Urinary bladder (tissue), 4 donors: ENCODE measurements around the gene SNX3. TPM values are rescaled to one million over a fixed set of nuclear protein-coding genes. Genes with fewer than 3 reads are reported as not detected.
"Not testable (repeated sequence)": the region's sequence is repeated elsewhere in the genome, so short reads cannot be mapped to it uniquely, and the experiment has no call there.

Experiments
- DNase-seq: peaks from one replicate; pipeline ENCODE4 v3.0.0-alpha.2; 2015; ENCODE audit errors: extremely low spot score
- H3K27ac ChIP-seq: one replicate; pipeline ENCODE4 v1.5.1; 2013; ENCODE audit warnings: low read depth, mild to moderate bottlenecking, moderate library complexity
- H3K36me3 ChIP-seq: one replicate; pipeline ENCODE4 v1.6.1; 2013; ENCODE audit warnings: mild to moderate bottlenecking, moderate library complexity; ENCODE audit not compliant: insufficient read depth
- H3K4me1 ChIP-seq: one replicate; pipeline ENCODE4 v1.6.1; 2013; ENCODE audit warnings: mild to moderate bottlenecking, moderate library complexity; ENCODE audit not compliant: insufficient read depth
- H3K4me3 ChIP-seq: one replicate; pipeline ENCODE4 v1.5.1; 2013; ENCODE audit warnings: low read depth, low read length
- WGBS: extraction: QIAGEN DNeasy Blood & Tissue Kit; methylation state at CpG from one replicate; pipeline ENCODE4 v1.1.7; 2013; 5-methylcytosine and 5-hydroxymethylcytosine counted together
- polyA plus RNA-seq: library from polyadenylated mRNA; stranded (reverse); fragments of 200-250 nt; gene quantifications from one replicate; pipeline ENCODE4 v1.2.3, GENCODE V29; 2013
- total RNA-seq: library from RNA; depleted of rRNA; stranded (reverse); fragments of >200 nt; gene quantifications from one replicate; pipeline ENCODE4 v1.2.3, GENCODE V29; 2014
- donor health status: healthy with polysubstance abuse.
- donor health status: healthy.

Gene SNX3
- 265 TPM for total RNA-seq
- polyA plus RNA-seq, result 250 TPM

- under 1% methylated on average over 83 of the region's 83 CpGs for WGBS
- Histone ChIP-seq H3K4me1 (peaks cover 2% of the 10 kb centered on the region), H3K36me3 (no peaks in the 10 kb centered on the region), H3K27ac (peak within 1 kb of the TSS; percentile 97), H3K4me3 (peak within 1 kb of the TSS; percentile 89)
- peak; percentile 84 for DNase-seq
Measured at GRCh38 chr6:108260809-108261569, at the start of gene SNX3. Gene SNX3 (minus strand): TSS chr6:108261040. CDS start chr6:108260921, 119 bp downstream.

GRCh38 chr6:108309844-108310243 is 49.0 kb upstream of the SNX3 start:
- Histone ChIP-seq H3K4me1 (no peaks in the 10 kb centered on the region), H3K27ac (no peak overlapping the region), H3K4me3 (no peak overlapping the region), H3K36me3 (no peaks in the 10 kb centered on the region)
- 92% methylated on average over 5 of the region's 5 CpGs for WGBS
- no peak for DNase-seq

GRCh38 chr6:108308641-108309040 is 47.8 kb upstream of the SNX3 start:
- WGBS, result 91% methylated on average over 4 of the region's 4 CpGs
- DNase-seq, H3K36me3 ChIP-seq, H3K4me3 ChIP-seq, H3K27ac ChIP-seq, H3K4me1 ChIP-seq: not testable (repeated sequence)

GRCh38 chr6:108304646-108305045 is 43.8 kb upstream of the SNX3 start:
- DNase-seq, result no peak
- Histone ChIP-seq H3K4me3 (no peak overlapping the region), H3K4me1 (no peaks in the 10 kb centered on the region), H3K36me3 (peaks cover 1% of the 10 kb centered on the region), H3K27ac (no peak overlapping the region)
- WGBS, result 91% methylated on average over 2 of the region's 2 CpGs

GRCh38 chr6:108302386-108302785 is 41.5 kb upstream of the SNX3 start:
- WGBS, result 92% methylated on average over 5 of the region's 5 CpGs
- no peaks in the 10 kb centered on the region for H3K4me1 ChIP-seq
- H3K36me3 ChIP-seq, result peaks cover 1% of the 10 kb centered on the region
- no peak for DNase-seq
- H3K27ac ChIP-seq, result no peak overlapping the region
- no peak overlapping the region for H3K4me3 ChIP-seq

GRCh38 chr6:108295676-108296075 is 34.8 kb upstream of the SNX3 start:
- Histone ChIP-seq H3K27ac (no peak overlapping the region), H3K36me3 (no peaks in the 10 kb centered on the region), H3K4me3 (peak overlapping the region; percentile 84), H3K4me1 (no peaks in the 10 kb centered on the region)
- DNase-seq, result no peak
- 65% methylated on average over 7 of the region's 7 CpGs for WGBS

- Histone ChIP-seq H3K27ac (peak within 1 kb of the TSS; percentile 91), H3K36me3 (no peaks in the 10 kb centered on the region), H3K4me1 (no peaks in the 10 kb centered on the region), H3K4me3 (peak within 1 kb of the TSS; percentile 84)
- 1% methylated on average over 46 of the region's 46 CpGs for WGBS
- DNase-seq, result peak; percentile 84
Measured at GRCh38 chr6:108294727-108295625, 34.1 kb upstream of the SNX3 start, which contains the start of gene AFG1L. Gene AFG1L (plus strand): TSS chr6:108295054. CDS start chr6:108295080, 26 bp downstream.

GRCh38 chr6:108294297-108294726 is 33.5 kb upstream of the SNX3 start:
- H3K4me1 ChIP-seq, result no peaks in the 10 kb centered on the region
- no peak for DNase-seq
- WGBS, result 33% methylated on average over 16 of the region's 16 CpGs
- H3K36me3 ChIP-seq, result no peaks in the 10 kb centered on the region
- peak overlapping the region; percentile 91 for H3K27ac ChIP-seq
- H3K4me3 ChIP-seq, result peak overlapping the region; percentile 84

- Histone ChIP-seq H3K4me1 (no peaks in the 10 kb centered on the region), H3K27ac (no peak overlapping the region), H3K36me3 (no peaks in the 10 kb centered on the region), H3K4me3 (no peak overlapping the region)
- 94% methylated on average over 19 of the region's 19 CpGs for WGBS
- DNase-seq, result no peak
Measured at GRCh38 chr6:108293527-108294296, 32.9 kb upstream of the SNX3 start.

- H3K36me3 ChIP-seq, H3K4me3 ChIP-seq, DNase-seq, H3K27ac ChIP-seq, H3K4me1 ChIP-seq: not testable (repeated sequence)
- 58% methylated on average over 3 of the region's 3 CpGs for WGBS
Measured at GRCh38 chr6:108292561-108292960, 31.7 kb upstream of the SNX3 start.

GRCh38 chr6:108291091-108291490 is 30.3 kb upstream of the SNX3 start:
- no peaks in the 10 kb centered on the region for H3K36me3 ChIP-seq
- H3K4me1 ChIP-seq, result no peaks in the 10 kb centered on the region
- 81% methylated on average over 4 of the region's 4 CpGs for WGBS
- no peak for DNase-seq
- no peak overlapping the region for H3K4me3 ChIP-seq
- no peak overlapping the region for H3K27ac ChIP-seq

GRCh38 chr6:108288742-108289141 is 27.9 kb upstream of the SNX3 start:
- Histone ChIP-seq H3K4me3 (no peak overlapping the region), H3K36me3 (no peaks in the 10 kb centered on the region), H3K4me1 (no peaks in the 10 kb centered on the region), H3K27ac (no peak overlapping the region)
- DNase-seq, result no peak

- Histone ChIP-seq H3K4me1 (no peaks in the 10 kb centered on the region), H3K27ac (no peak overlapping the region), H3K36me3 (no peaks in the 10 kb centered on the region), H3K4me3 (no peak overlapping the region)
- no peak for DNase-seq
- WGBS, result 79% methylated on average over 3 of the region's 3 CpGs
Measured at GRCh38 chr6:108287373-108287772, 26.5 kb upstream of the SNX3 start.
